Activated effector memory CD4-positive, alpha-beta T cell treated with Interleukin-2 at 50 U/mL for 16 hours (primary cell): ENCODE results near the gene SMIM10L2A.
"Not testable (repeated sequence)": the region's sequence is repeated elsewhere in the genome, so short reads cannot be mapped to it uniquely, and the experiment has no call there.

Experiments used
- DNase-seq: peaks from one replicate; pipeline ENCODE4 v3.0.0-alpha.2; 2020

The SMIM10L2A gene

DNA sequence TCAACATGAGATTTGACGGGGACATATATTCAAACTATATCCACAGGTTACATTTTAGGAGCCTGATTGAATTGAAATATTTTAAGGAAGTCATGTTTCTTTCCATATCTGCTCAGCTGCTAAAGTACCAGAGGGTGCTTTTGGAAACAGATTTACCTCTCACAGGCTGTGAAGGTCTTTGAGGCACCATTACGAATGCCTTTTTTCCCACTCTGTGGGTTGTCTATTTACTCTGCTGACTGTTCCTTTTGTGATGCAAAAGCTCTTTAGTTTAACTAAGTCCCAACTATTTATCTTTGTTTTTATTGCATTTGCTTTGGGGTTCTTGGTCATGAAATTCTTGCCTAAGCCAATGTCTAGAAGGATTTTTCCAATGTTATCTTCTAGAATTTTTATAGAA is 40.0 kb downstream of the SMIM10L2A start:
- not testable (repeated sequence) for DNase-seq

DNA sequence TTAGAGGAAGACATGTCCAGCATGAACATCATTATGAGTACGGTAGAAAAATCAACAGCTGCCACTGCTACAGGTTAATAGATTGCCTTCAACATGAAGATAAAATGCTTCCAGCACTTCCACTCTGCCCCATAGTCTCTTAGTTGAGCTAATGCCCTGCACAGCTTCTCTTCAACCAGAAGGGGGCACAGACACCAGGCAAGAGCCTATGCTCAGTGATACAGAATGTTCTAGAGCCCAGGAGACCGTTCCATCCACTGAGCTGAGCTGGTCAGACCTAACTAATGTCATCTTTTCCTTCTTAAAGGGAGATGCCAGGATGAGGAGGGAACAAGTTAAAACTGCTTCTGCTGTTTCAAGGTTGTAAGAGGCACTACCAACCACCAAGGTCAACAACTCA is 42.2 kb downstream of the SMIM10L2A start:
- no peak for DNase-seq

- no peak for DNase-seq
These were observed 54.6 kb downstream of the SMIM10L2A start for GRCh38 chrX:135476378-135476777.

GRCh38 chrX:135477576-135477975 is 55.8 kb downstream of the SMIM10L2A start:
- peak; percentile 14 for DNase-seq
